Lower lobe of right lung (tissue), 2 donors: ENCODE results near the gene TMEM26. TPM values are rescaled to one million over a fixed set of nuclear protein-coding genes. Genes with fewer than 3 reads are reported as not detected.

Experiments
- ATAC-seq, 2 donors: fragments of 200-7000 bp; cut with Tn5 transposase; one replicate each; pipeline ENCODE4 v1.9.1; 2020 to 2022; ENCODE audit warnings: mild to moderate bottlenecking in 2 of 2, moderate library complexity in 2 of 2
- DNase-seq: peaks from one replicate; pipeline ENCODE4 v3.0.0-alpha.2; 2020
- H3K27ac ChIP-seq: fragments of 200-600 bp; one replicate; pipeline ENCODE4 v1.8.0; 2022
- H3K27me3 ChIP-seq: fragments of 200-600 bp; one replicate; pipeline ENCODE4 v1.8.0; 2022; ENCODE audit warnings: low read depth
- H3K36me3 ChIP-seq: fragments of 200-600 bp; one replicate; pipeline ENCODE4 v1.8.0; 2022; ENCODE audit warnings: mild to moderate bottlenecking
- H3K4me1 ChIP-seq: fragments of 200-600 bp; one replicate; pipeline ENCODE4 v1.8.0; 2022
- H3K4me3 ChIP-seq: fragments of 200-600 bp; one replicate; pipeline ENCODE4 v1.8.0; 2022; ENCODE audit warnings: mild to moderate bottlenecking
- H3K9me3 ChIP-seq: fragments of 200-600 bp; one replicate; pipeline ENCODE4 v1.8.0; 2022
- CTCF ChIP-seq: fragments of 200-600 bp; IDR thresholded peaks from one replicate; pipeline ENCODE4 v1.8.0; 2022; ENCODE audit warnings: antibody characterized with exemption, mild to moderate bottlenecking
- intact Hi-C: fragments of 100-400 bp; cut with DNase I; formaldehyde crosslinking; loops from one replicate; pipeline ENCODE4 v1.11.0; 2022
- total RNA-seq: library from RNA; stranded (reverse); fragmentation: NEBNext Ultra II Directional; extraction: Animal tissue kit (Norgen Biotek cat#: 25700); gene quantifications from one replicate; pipeline ENCODE4 v1.2.1, GENCODE V29; 2021
- donor health status: DM: no; HTN: yes; CAD: no; lungs with severe emphysema.

TMEM26 gene
- total RNA-seq, 1 donor from 2014 or later: 1.1 TPM

GRCh38 chr10:61423178-61423577 lies 30.0 kb downstream of the TMEM26 start:
- ATAC-seq (no peak), DNase-seq (no peak)
- Histone ChIP-seq H3K36me3 (no peaks in the 10 kb centered on the region), H3K27ac (no peak overlapping the region), H3K9me3 (peaks cover 16% of the 10 kb centered on the region), H3K4me1 (no peaks in the 10 kb centered on the region), H3K27me3 (no peaks in the 10 kb centered on the region), H3K4me3 (no peak overlapping the region)
- intact Hi-C loops: no loop called here
- no peak for TF ChIP-seq CTCF

- Histone ChIP-seq H3K4me3 (no peak overlapping the region), H3K4me1 (no peaks in the 10 kb centered on the region), H3K9me3 (peaks cover 4% of the 10 kb centered on the region), H3K36me3 (no peaks in the 10 kb centered on the region), H3K27me3 (no peaks in the 10 kb centered on the region), H3K27ac (no peak overlapping the region)
- DNase-seq: no peak
- TF ChIP-seq CTCF: no peak
- ATAC-seq: no peak
- intact Hi-C loops: no loop called here
These were observed 35.5 kb downstream of the TMEM26 start for GRCh38 chr10:61417661-61418060.

GRCh38 chr10:61415824-61416223 lies 37.4 kb downstream of the TMEM26 start:
- Histone ChIP-seq H3K9me3 (no peaks in the 10 kb centered on the region), H3K27me3 (no peaks in the 10 kb centered on the region), H3K36me3 (no peaks in the 10 kb centered on the region), H3K4me1 (no peaks in the 10 kb centered on the region), H3K27ac (no peak overlapping the region), H3K4me3 (no peak overlapping the region)
- DNase-seq (no peak), ATAC-seq (no peak)
- intact Hi-C loops: no loop called here
- TF ChIP-seq CTCF: no peak

- intact Hi-C loops: no loop called here
- no peaks in the 10 kb centered on the region for H3K4me1 ChIP-seq
- H3K27ac ChIP-seq: no peak overlapping the region
- no peaks in the 10 kb centered on the region for H3K9me3 ChIP-seq
- no peaks in the 10 kb centered on the region for H3K36me3 ChIP-seq
- H3K27me3 ChIP-seq: no peaks in the 10 kb centered on the region
- no peak for DNase-seq
- no peak for TF ChIP-seq CTCF
- no peak for ATAC-seq
- H3K4me3 ChIP-seq: no peak overlapping the region
These were observed 41.5 kb downstream of the TMEM26 start for GRCh38 chr10:61411706-61412105.

- H3K9me3 ChIP-seq: no peaks in the 10 kb centered on the region
- TF ChIP-seq CTCF: no peak
- no peak overlapping the region for H3K27ac ChIP-seq
- H3K4me1 ChIP-seq: no peaks in the 10 kb centered on the region
- DNase-seq: no peak
- intact Hi-C loops: no loop called here
- H3K4me3 ChIP-seq: no peak overlapping the region
- no peak for ATAC-seq
- H3K27me3 ChIP-seq: no peaks in the 10 kb centered on the region
- no peaks in the 10 kb centered on the region for H3K36me3 ChIP-seq
These were observed 42.7 kb downstream of the TMEM26 start for GRCh38 chr10:61410353-61411070.
